K562 (cell line): ENCODE data around the gene ACOX2. TPM values are rescaled to one million over a fixed set of nuclear protein-coding genes. Genes with fewer than 3 reads are reported as not detected.

Experiments used
- ATAC-seq: fragments of 200-7000 bp; cut with Tn5 transposase; 3 replicates; pipeline ENCODE4 v1.9.1; 2020; ENCODE audit warnings: moderate library complexity
- BruUV-seq: library from RNA; stranded (reverse); fragments of 400-500 nt; replicated peaks from 2 replicates; lab custom pipeline; 2021; lab: Mats Ljungman, UMichigan
- CTCF ChIA-PET: fragments of 300-600 bp; formaldehyde crosslinking; extraction: SDS; loops from one replicate; lab custom pipeline; 2021; ENCODE audit warnings: low intra/inter-chr PET ratio; lab: Yijun Ruan, JAX
- POLR2A ChIA-PET: fragments of 300-600, 350-650 bp; sonication (Branson Sonifier 250); formaldehyde crosslinking; extraction: SDS; loops from one replicate; lab custom pipeline; 2021; ENCODE audit warnings: antibody characterized with exemption, inconsistent platforms; lab: Yijun Ruan, JAX
- DNase-seq, 4 experiments: peaks; one replicate each; pipeline versions ENCODE4 v3.0.0 to v3.0.0-alpha.2; 2011 to 2018; ENCODE audit warnings: low spot score in 3 of 4, mixed read lengths in 3 of 4; ENCODE audit errors: extremely low read depth in 1 of 4
- FAIRE-seq: peaks from 2 replicates; lab custom pipeline; 2011; peaks lifted over from hg19 to GRCh38; lab: Jason Lieb, UNC
- H2AFZ ChIP-seq: 2 replicates; pipeline ENCODE4 v1.6.0; 2011; ENCODE audit warnings: low read depth, low read length, control low read depth, inconsistent platforms
- H3K27ac ChIP-seq: fragments of 200-600 bp; 3 replicates; pipeline ENCODE4 v1.8.0; 2011; ENCODE audit warnings: low read depth, mild to moderate bottlenecking, control low read depth, inconsistent platforms, low read length, moderate library complexity, mixed read lengths; ENCODE audit errors: extremely low read depth
- H3K27me3 ChIP-seq, 2 experiments: fragments of 300-600 bp in 1 of 2; 2 replicates in 1 of 2; 3 replicates in 1 of 2; pipeline versions ENCODE4 v1.6.0 to v1.8.0; 2011; ENCODE audit warnings: inconsistent platforms in 2 of 2, low read length in 2 of 2, mild to moderate bottlenecking in 1 of 2, mixed read lengths in 1 of 2, moderate library complexity in 1 of 2; ENCODE audit not compliant: control insufficient read depth in 2 of 2, insufficient read depth in 2 of 2
- H3K36me3 ChIP-seq: fragments of 300-600 bp; 3 replicates; pipeline ENCODE4 v1.8.0; 2011; ENCODE audit warnings: mild to moderate bottlenecking, low read length, inconsistent platforms; ENCODE audit not compliant: control insufficient read depth, insufficient read depth
- H3K4me1 ChIP-seq, 2 experiments: fragments of 200-600 bp in 1 of 2; replicated peaks in 1 of 2; 2 replicates in 1 of 2; 3 replicates in 1 of 2; pipeline versions ENCODE4 v1.5.1 to v1.8.0; 2011; ENCODE audit warnings: inconsistent platforms in 2 of 2, low read length in 2 of 2, mild to moderate bottlenecking in 1 of 2, mixed read lengths in 1 of 2, moderate library complexity in 1 of 2; ENCODE audit not compliant: control insufficient read depth in 2 of 2, insufficient read depth in 2 of 2
- H3K4me2 ChIP-seq: 2 replicates; pipeline ENCODE4 v1.6.1; 2011; ENCODE audit warnings: low read length, control low read depth, inconsistent platforms, mixed read lengths; ENCODE audit not compliant: insufficient read depth
- H3K4me3 ChIP-seq: fragments of 200-600 bp; sonication (generic), shearing (Covaris generic); 2 replicates; pipeline ENCODE4 v1.5.1; 2016; ENCODE audit warnings: control low read depth, inconsistent platforms
- H3K79me2 ChIP-seq: fragments of 200-600 bp; 3 replicates; pipeline ENCODE4 v1.8.0; 2011; ENCODE audit warnings: low read length, inconsistent platforms; ENCODE audit not compliant: control insufficient read depth, insufficient read depth
- H3K9ac ChIP-seq, 2 experiments: 2 replicates each; pipeline versions ENCODE4 v1.6.0 to v1.6.1; 2011; ENCODE audit warnings: low read depth in 2 of 2, low read length in 2 of 2, control low read depth in 1 of 2, inconsistent platforms in 1 of 2, mild to moderate bottlenecking in 1 of 2, mixed read lengths in 1 of 2; ENCODE audit not compliant: insufficient read depth in 1 of 2
- H3K9me1 ChIP-seq: one replicate; pipeline ENCODE4 v1.6.0; 2011; ENCODE audit warnings: inconsistent platforms, mild to moderate bottlenecking, low read length, moderate library complexity; ENCODE audit not compliant: control insufficient read depth, insufficient read depth
- H3K9me3 ChIP-seq: replicated peaks from 2 replicates; pipeline ENCODE4 v1.5.1; 2011; ENCODE audit warnings: low read depth, low read length, inconsistent platforms; ENCODE audit not compliant: control insufficient read depth, insufficient read depth
- H4K20me1 ChIP-seq: replicated peaks from 2 replicates; pipeline ENCODE4 v1.6.1; 2011; ENCODE audit warnings: low read length, inconsistent platforms, mixed read lengths; ENCODE audit not compliant: control insufficient read depth, insufficient read depth
- CBFA2T3 ChIP-seq: fragments of 450-650 bp; IDR thresholded peaks from 2 replicates; pipeline ENCODE4 v1.6.1; 2017
- CREBBP ChIP-seq: IDR thresholded peaks from one replicate; pipeline ENCODE4 v1.6.1; 2012; ENCODE audit warnings: low read depth, mild to moderate bottlenecking, control low read depth, inconsistent platforms, low read length
- CXXC5 ChIP-seq: fragments of 250-450 bp; sonication (Bioruptor Pico); IDR thresholded peaks from 2 replicates; pipeline ENCODE4 v1.8.0; 2022; ENCODE audit warnings: inconsistent platforms, mild to moderate bottlenecking, moderate library complexity
- FOXJ3 ChIP-seq: sonication (generic); formaldehyde crosslinking; IDR thresholded peaks from 2 replicates; pipeline ENCODE4 v1.4.0; 2020; ENCODE audit warnings: mild to moderate bottlenecking, missing genetic modification reagents
- HNRNPH1 ChIP-seq: fragments of 200-400 bp; formaldehyde crosslinking; optimal IDR thresholded peaks from 2 replicates; pipeline ENCODE3; 2017; ENCODE audit warnings: low read depth, mild to moderate bottlenecking, low read length, moderate library complexity
- HNRNPL ChIP-seq: fragments of 200-400 bp; formaldehyde crosslinking; IDR thresholded peaks from 2 replicates; pipeline ENCODE4 v1.6.1; 2017; ENCODE audit warnings: low read depth, mild to moderate bottlenecking, low read length
- HNRNPUL1 ChIP-seq: fragments of 200-400 bp; formaldehyde crosslinking; IDR thresholded peaks from 2 replicates; pipeline ENCODE4 v1.6.1; 2017; ENCODE audit warnings: low read length
- MED1 ChIP-seq: sonication (generic); formaldehyde crosslinking; IDR thresholded peaks from 2 replicates; pipeline ENCODE4 v1.8.1; 2023; ENCODE audit warnings: missing genetic modification reagents, borderline replicate concordance
- NFXL1 ChIP-seq: fragments of 450-650 bp; formaldehyde crosslinking; IDR thresholded peaks from 2 replicates; pipeline ENCODE4 v1.4.0; 2021; ENCODE audit warnings: mild to moderate bottlenecking
- PML ChIP-seq: IDR thresholded peaks from 2 replicates; pipeline ENCODE4 v1.6.1; 2012; ENCODE audit warnings: low read length, inconsistent platforms
- TGIF2 ChIP-seq: sonication (generic); formaldehyde crosslinking; IDR thresholded peaks from 2 replicates; pipeline ENCODE4 v1.8.1; 2022; ENCODE audit warnings: mild to moderate bottlenecking, missing genetic modification reagents, moderate library complexity
- USF1 ChIP-seq: sonication (generic); formaldehyde crosslinking; IDR thresholded peaks from 2 replicates; pipeline ENCODE4 v1.9.0; 2022; ENCODE audit warnings: mild to moderate bottlenecking, missing genetic modification reagents
- ZFPM2 ChIP-seq: fragments of 250-450 bp; sonication (Bioruptor Pico); IDR thresholded peaks from 2 replicates; pipeline ENCODE4 v1.5.1; 2022; ENCODE audit warnings: mild to moderate bottlenecking
- ZNF324 ChIP-seq: fragments of 250-450 bp; sonication (Bioruptor Pico); IDR thresholded peaks from 2 replicates; pipeline ENCODE4 v1.4.0; 2020; ENCODE audit warnings: mild to moderate bottlenecking
- ZNF507 ChIP-seq: conservative IDR thresholded peaks from 2 replicates; pipeline ENCODE4 v1.6.1; 2017; ENCODE audit warnings: missing genetic modification characterization, missing compliant biosample characterization
- ZNF609 ChIP-seq: sonication (generic); formaldehyde crosslinking; IDR thresholded peaks from 2 replicates; pipeline ENCODE4 v1.8.1; 2023; ENCODE audit warnings: missing genetic modification reagents, mild to moderate bottlenecking, borderline replicate concordance
- ZNF696 ChIP-seq: fragments of 250-450 bp; sonication (Bioruptor Pico); conservative IDR thresholded peaks from 2 replicates; pipeline ENCODE4 v1.4.0; 2020; ENCODE audit warnings: mild to moderate bottlenecking, moderate library complexity
- WGBS: fragments of 100-300 bp; shearing (Covaris generic); methylation state at CpG from one replicate; pipeline ENCODE4 v1.1.6; 2016; ENCODE audit warnings: low coverage, mixed read lengths; ENCODE audit not compliant: insufficient coverage; ENCODE audit errors: missing lambda C conversion rate; 5-methylcytosine and 5-hydroxymethylcytosine counted together
- in situ Hi-C: fragments of 300-500 bp; cut with MboI; formaldehyde crosslinking; loops from 4 replicates; pipeline ENCODE4 v1.15.0; 2018; ENCODE audit warnings: inconsistent platforms, mixed read lengths
- intact Hi-C: fragments of 100-400 bp; cut with micrococcal nuclease; formaldehyde crosslinking; loops from 2 replicates; pipeline ENCODE4 v1.14.2; 2022
- polyA plus RNA-seq, 8 experiments: library from polyadenylated mRNA; depleted of rRNA in 4 of 8; stranded (reverse) in 5 of 8; unstranded in 3 of 8; fragments of >200 nt; fragmentation: Nextera tagmentation in 2 of 8; fragmentation: Illumina TruSeq in 1 of 8; extraction: Ambion mirVana in 2 of 8; extraction: Trizol in 1 of 8; gene quantifications; 2 replicates each; pipeline versions ENCODE4 v1.2.1 to v1.2.3, GENCODE V29; 2011 to 2014; ENCODE audit warnings: inconsistent platforms in 1 of 8, missing spikeins in 1 of 8
- total RNA-seq, 7 experiments: library from RNA; depleted of rRNA in 6 of 7; stranded (reverse); fragments of >200 nt in 6 of 7; fragmentation: Illumina TruSeq in 2 of 7; extraction: Trizol in 2 of 7; gene quantifications; 2 replicates each; pipeline versions ENCODE4 v1.2.1 to v1.2.3, GENCODE V29; 2011 to 2021; ENCODE audit warnings: low replicate concordance in 1 of 7

ACOX2 gene
- total and polyA plus RNA-seq, 9 of the 15 experiments (the other 6 are each of a cell fraction or from before 2014, with no cell fraction given) = 0.15 TPM; not detected in 8

GRCh38 chr3:58576716-58577115, 39.7 kb upstream of the ACOX2 start:
- CTCF ChIA-PET = no interaction called here
- DNase-seq = no peak
- intact Hi-C loops = no loop called here
- Histone ChIP-seq H4K20me1 (no peaks in the 10 kb centered on the region), H3K79me2 (no peaks in the 10 kb centered on the region), H3K27me3 (peaks cover 2 to 43% of the 10 kb centered on the region in 2 experiments; a peak in 3 of 5 replicates), H3K9ac (no peak overlapping the region), H3K36me3 (no peaks in the 10 kb centered on the region), H3K27ac (no peak overlapping the region), H3K9me3 (no peaks in the 10 kb centered on the region), H3K9me1 (no peaks in the 10 kb centered on the region), H3K4me1 (no peaks in the 10 kb centered on the region), H3K4me3 (no peak overlapping the region), H2AFZ (no peak overlapping the region), H3K4me2 (no peak overlapping the region)
- BruUV-seq = no TSS peak
- no peak for FAIRE-seq
- TF ChIP-seq USF1 (CRISPR knock-in tag) (no peak), ZNF507 (tag) (no peak), ZNF696 (CRISPR knock-in tag) (no peak), CREBBP (no peak), FOXJ3 (CRISPR knock-in tag) (no peak), PML (no peak), HNRNPL (no peak), MED1 (no peak), CBFA2T3 (no peak), TGIF2 (CRISPR knock-in tag) (no peak), CXXC5 (CRISPR knock-in tag) (no peak), HNRNPH1 (no peak), ZFPM2 (no peak), ZNF324 (CRISPR knock-in tag) (no peak), NFXL1 (CRISPR knock-in tag) (no peak), HNRNPUL1 (no peak), ZNF609 (CRISPR knock-in tag) (no peak)
- in situ Hi-C loops = no loop called here
- 0% methylated on average over 6 of the region's 6 CpGs for WGBS
- ATAC-seq = no peak
- POLR2A ChIA-PET = no interaction called here
